HFF-Myc (cell line): Measurements from ENCODE around the gene UGT2A2.

Experiments used
- DNase-seq: peaks from one replicate; pipeline ENCODE4 v3.0.0-alpha.2; 2011; ENCODE audit warnings: low read depth; ENCODE audit errors: extremely low read depth
- H3K4me3 ChIP-seq: replicated peaks from 2 replicates; pipeline ENCODE4 v1.5.1; 2011; ENCODE audit warnings: low read depth, mild to moderate bottlenecking, control low read depth, low read length
- CTCF ChIP-seq: IDR thresholded peaks from 2 replicates; pipeline ENCODE4 v1.5.1; 2012; ENCODE audit warnings: mild to moderate bottlenecking, low read depth, low read length, control low read depth; ENCODE audit errors: missing control alignments

Gene UGT2A2

GRCh38 chr4:69577245-69577644 is 62.2 kb downstream of the UGT2A2 start:
- no peak for TF ChIP-seq CTCF
- no peak overlapping the region for H3K4me3 ChIP-seq
- DNase-seq: no peak

- no peak overlapping the region for H3K4me3 ChIP-seq
- TF ChIP-seq CTCF: no peak
- no peak for DNase-seq
Observed at GRCh38 chr4:69576251-69576877, 63.1 kb downstream of the UGT2A2 start.

- H3K4me3 ChIP-seq: no peak overlapping the region
- no peak for TF ChIP-seq CTCF
- DNase-seq: no peak
Observed at GRCh38 chr4:69568787-69569186, 70.7 kb downstream of the UGT2A2 start.

GRCh38 chr4:69563424-69563823 is 76.0 kb downstream of the UGT2A2 start:
- TF ChIP-seq CTCF: no peak

GRCh38 chr4:69549651-69550050 is 89.8 kb downstream of the UGT2A2 start:
- H3K4me3 ChIP-seq: no peak overlapping the region
- no peak for DNase-seq
- no peak for TF ChIP-seq CTCF

More at GRCh38 chr4:69563424-69563823, 76.0 kb downstream of the UGT2A2 start:
- DNase-seq: no peak
- no peak overlapping the region for H3K4me3 ChIP-seq

- no peak for DNase-seq
- TF ChIP-seq CTCF: no peak
- H3K4me3 ChIP-seq: no peak overlapping the region
Observed at GRCh38 chr4:69546134-69546765, 93.2 kb downstream of the UGT2A2 start.
